HepG2 (cell line): ENCODE measurements around the gene MAP2K1. TPM values are rescaled to one million over a fixed set of nuclear protein-coding genes. Genes with fewer than 3 reads are reported as not detected.

Experiments used
- ATF3 ChIP-seq: sonication (generic); formaldehyde crosslinking; IDR thresholded peaks from 2 replicates; pipeline ENCODE4 v1.4.0; 2020; ENCODE audit warnings: missing genetic modification reagents
- DPF2 ChIP-seq: sonication (generic); formaldehyde crosslinking; IDR thresholded peaks from 2 replicates; pipeline ENCODE4 v1.4.0; 2020; ENCODE audit warnings: mild to moderate bottlenecking, low read depth, missing genetic modification reagents, borderline replicate concordance
- FLYWCH1 ChIP-seq: sonication (generic); formaldehyde crosslinking; IDR thresholded peaks from 2 replicates; pipeline ENCODE4 v1.8.1; 2023; ENCODE audit warnings: mild to moderate bottlenecking, missing genetic modification reagents
- GATAD2A ChIP-seq: IDR thresholded peaks from 2 replicates; pipeline ENCODE4 v1.6.1; 2016
- HIVEP1 ChIP-seq: sonication (generic); formaldehyde crosslinking; IDR thresholded peaks from 2 replicates; pipeline ENCODE4 v1.4.0; 2020; ENCODE audit warnings: mild to moderate bottlenecking, missing genetic modification reagents
- HOMEZ ChIP-seq: IDR thresholded peaks from 2 replicates; pipeline ENCODE4 v1.6.1; 2016; ENCODE audit warnings: low read depth
- HOXA3 ChIP-seq: sonication (generic); formaldehyde crosslinking; IDR thresholded peaks from 2 replicates; pipeline ENCODE4 v1.5.0; 2020; ENCODE audit warnings: missing genetic modification reagents
- MEIS1 ChIP-seq: sonication (generic); formaldehyde crosslinking; IDR thresholded peaks from 2 replicates; pipeline ENCODE4 v1.9.0; 2021; ENCODE audit warnings: mild to moderate bottlenecking, missing genetic modification reagents, moderate library complexity, borderline replicate concordance
- NR2F2 ChIP-seq: IDR thresholded peaks from 2 replicates; pipeline ENCODE4 v1.6.1; 2012; ENCODE audit warnings: low read depth, inconsistent platforms, borderline replicate concordance
- RBM39 ChIP-seq: fragments of 200-400 bp; formaldehyde crosslinking; IDR thresholded peaks from one replicate; pipeline ENCODE4 v1.6.1; 2018; ENCODE audit warnings: antibody characterized with exemption, mild to moderate bottlenecking, low read depth, low read length; ENCODE audit not compliant: poor library complexity, severe bottlenecking
- ZBTB39 ChIP-seq: sonication (generic); formaldehyde crosslinking; IDR thresholded peaks from 2 replicates; pipeline ENCODE4 v1.5.0; 2020; ENCODE audit warnings: missing genetic modification reagents
- ZBTB43 ChIP-seq: sonication (generic); formaldehyde crosslinking; conservative IDR thresholded peaks from 2 replicates; pipeline ENCODE4 v1.4.0; 2020; ENCODE audit warnings: missing genetic modification reagents
- ZNF20 ChIP-seq: sonication (generic); formaldehyde crosslinking; IDR thresholded peaks from 2 replicates; pipeline ENCODE4 v1.4.0; 2020; ENCODE audit warnings: mild to moderate bottlenecking, moderate library complexity, missing genetic modification reagents
- ZNF281 ChIP-seq: sonication (generic); formaldehyde crosslinking; IDR thresholded peaks from 2 replicates; pipeline ENCODE4 v1.4.0; 2020; ENCODE audit warnings: missing genetic modification reagents, borderline replicate concordance
- ZNF552 ChIP-seq: sonication (generic); formaldehyde crosslinking; IDR thresholded peaks from 2 replicates; pipeline ENCODE4 v1.9.0; 2022; ENCODE audit warnings: missing genetic modification reagents, mild to moderate bottlenecking, borderline replicate concordance
- polyA plus RNA-seq, 8 experiments: library from polyadenylated mRNA; depleted of rRNA in 3 of 8; stranded (reverse) in 7 of 8; unstranded in 1 of 8; fragments of >200 nt; fragmentation: Illumina TruSeq in 4 of 8; extraction: Trizol in 4 of 8; gene quantifications; 2 replicates each; pipeline versions ENCODE4 v1.2.1 to v1.2.3, GENCODE V29; 2011 to 2016; ENCODE audit warnings: low read depth in 4 of 8, missing spikeins in 1 of 8, mixed read lengths in 1 of 8; ENCODE audit not compliant: insufficient read depth in 1 of 8
- total RNA-seq, 5 experiments: library from RNA; depleted of rRNA; stranded (reverse); fragments of >200 nt; fragmentation: Illumina TruSeq; extraction: Trizol; gene quantifications; 2 replicates each; pipeline ENCODE4 v1.2.3, GENCODE V29; 2016; ENCODE audit warnings: low read depth in 1 of 5

The MAP2K1 gene
- total and polyA plus RNA-seq, 2 of the 13 experiments (the other 11 are each of a cell fraction or from before 2014, with no cell fraction given): 24.1 to 49.2 TPM

- TF ChIP-seq HOMEZ (CRISPR knock-in tag) (peak; percentile 61; the same call in 1 of the 2 replicates), DPF2 (CRISPR knock-in tag) (peak; percentile 22; the same call in 1 of the 2 replicates), ZNF552 (CRISPR knock-in tag) (0 out of 2 replicates have a peak, but pooled peaks have one; percentile 62), ZBTB43 (CRISPR knock-in tag) (peak; percentile 59; the same call in 1 of the 2 replicates), ATF3 (CRISPR knock-in tag) (peak; percentile 45), HIVEP1 (CRISPR knock-in tag) (peak; percentile 76; the same call in 1 of the 2 replicates), GATAD2A (CRISPR knock-in tag) (0 out of 2 replicates have a peak, but pooled peaks have one; percentile 36), HOXA3 (CRISPR knock-in tag) (peak; percentile 90), FLYWCH1 (0 out of 2 replicates have a peak, but pooled peaks have one; percentile 19), NR2F2 (no peak), ZNF20 (CRISPR knock-in tag) (0 out of 2 replicates have a peak, but pooled peaks have one; percentile 37), ZBTB39 (no peak), RBM39 (peak; percentile 75), ZNF281 (CRISPR knock-in tag) (peak; percentile 70), MEIS1 (CRISPR knock-in tag) (peak; percentile 49; the same call in 1 of the 2 replicates)
Measured at GRCh38 chr15:66356359-66357236, 30.1 kb upstream of the MAP2K1 start, which contains the start of gene TIPIN (continued).
